Uterus (tissue), 2 donors: ENCODE measurements around the gene LRP1.

Experiments
- POLR2A ChIP-seq, 2 donors: fragments of 450-650 bp; IDR thresholded peaks; one replicate each; pipeline ENCODE4 v1.6.1; 2016; ENCODE audit warnings: antibody characterized with exemption in 2 of 2, mild to moderate bottlenecking in 1 of 2, moderate library complexity in 1 of 2
- TF ChIP-seq, protein P1 (sequence below), 4 experiments: fragments of 200-600 bp in 2 of 4; fragments of 450-650 bp in 2 of 4; sonication (generic) in 2 of 4; IDR thresholded peaks; one replicate each; pipeline ENCODE4 v1.5.1; 2016 to 2019; ENCODE audit warnings: antibody characterized with exemption in 4 of 4, mild to moderate bottlenecking in 2 of 4, moderate library complexity in 1 of 4

- TF ChIP-seq, protein P1, sequence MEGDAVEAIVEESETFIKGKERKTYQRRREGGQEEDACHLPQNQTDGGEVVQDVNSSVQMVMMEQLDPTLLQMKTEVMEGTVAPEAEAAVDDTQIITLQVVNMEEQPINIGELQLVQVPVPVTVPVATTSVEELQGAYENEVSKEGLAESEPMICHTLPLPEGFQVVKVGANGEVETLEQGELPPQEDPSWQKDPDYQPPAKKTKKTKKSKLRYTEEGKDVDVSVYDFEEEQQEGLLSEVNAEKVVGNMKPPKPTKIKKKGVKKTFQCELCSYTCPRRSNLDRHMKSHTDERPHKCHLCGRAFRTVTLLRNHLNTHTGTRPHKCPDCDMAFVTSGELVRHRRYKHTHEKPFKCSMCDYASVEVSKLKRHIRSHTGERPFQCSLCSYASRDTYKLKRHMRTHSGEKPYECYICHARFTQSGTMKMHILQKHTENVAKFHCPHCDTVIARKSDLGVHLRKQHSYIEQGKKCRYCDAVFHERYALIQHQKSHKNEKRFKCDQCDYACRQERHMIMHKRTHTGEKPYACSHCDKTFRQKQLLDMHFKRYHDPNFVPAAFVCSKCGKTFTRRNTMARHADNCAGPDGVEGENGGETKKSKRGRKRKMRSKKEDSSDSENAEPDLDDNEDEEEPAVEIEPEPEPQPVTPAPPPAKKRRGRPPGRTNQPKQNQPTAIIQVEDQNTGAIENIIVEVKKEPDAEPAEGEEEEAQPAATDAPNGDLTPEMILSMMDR (IDR thresholded peaks at IDR 0.05) = no peak
- TF ChIP-seq POLR2A (IDR thresholded peaks at IDR 0.05) = no peak
These were observed 90.0 kb downstream of the LRP1 start for GRCh38 chr12:57218030-57218853.
